OCI-LY3 (cell line): ENCODE data around the gene COL26A1.

Source experiments
- H2AFZ ChIP-seq: fragments of 200-600, 300-600 bp; shearing (Covaris generic); 2 replicates; pipeline ENCODE4 v1.6.0; 2014; ENCODE audit warnings: antibody characterized with exemption, low read depth, low read length
- H3K27ac ChIP-seq: fragments of 200-600, 300-600 bp; sonication (generic); 2 replicates; pipeline ENCODE4 v1.5.1; 2014; ENCODE audit warnings: mild to moderate bottlenecking, low read length, moderate library complexity, mixed read lengths
- H3K27me3 ChIP-seq: fragments of 200-600, 300-600 bp; sonication (generic); 2 replicates; pipeline ENCODE4 v1.6.1; 2014; ENCODE audit warnings: low read depth, low read length, mixed read lengths
- H3K36me3 ChIP-seq: fragments of 200-600, 300-600 bp; sonication (generic); replicated peaks from 2 replicates; pipeline ENCODE3; 2014; ENCODE audit warnings: low read depth, low read length, mixed read lengths
- H3K4me1 ChIP-seq: fragments of 300-600, 200-600 bp; sonication (generic); 2 replicates; pipeline ENCODE4 v1.6.1; 2014; ENCODE audit warnings: low read length, mixed read lengths
- H3K4me2 ChIP-seq: fragments of 200-600, 300-600 bp; sonication (generic); 2 replicates; pipeline ENCODE4 v1.6.1; 2014; ENCODE audit warnings: low read length, mixed read lengths
- H3K4me3 ChIP-seq: fragments of 300-600, 200-600 bp; sonication (generic); 2 replicates; pipeline ENCODE4 v1.5.1; 2014; ENCODE audit warnings: antibody characterized with exemption, mild to moderate bottlenecking, low read length, moderate library complexity
- H3K79me2 ChIP-seq: fragments of 300-600, 200-600 bp; shearing (Covaris generic); 2 replicates; pipeline ENCODE4 v1.6.1; 2014; ENCODE audit warnings: mild to moderate bottlenecking, low read length, mixed read lengths
- H3K9ac ChIP-seq: fragments of 300-600, 200-600 bp; shearing (Covaris generic); 2 replicates; pipeline ENCODE4 v1.6.0; 2014; ENCODE audit warnings: mild to moderate bottlenecking, low read length, moderate library complexity
- H3K9me3 ChIP-seq: fragments of 200-600, 300-600 bp; shearing (Covaris generic); 2 replicates; pipeline ENCODE4 v1.6.1; 2014; ENCODE audit warnings: low read length, mixed read lengths; ENCODE audit not compliant: insufficient read depth
- H4K20me1 ChIP-seq: fragments of 200-600, 300-600 bp; sonication (generic); 2 replicates; pipeline ENCODE4 v1.6.1; 2016; ENCODE audit warnings: low read length, mixed read lengths; ENCODE audit not compliant: insufficient read depth
- CTCF ChIP-seq: fragments of 200-600, 300-600 bp; sonication (generic); IDR thresholded peaks from 2 replicates; pipeline ENCODE4 v1.5.1; 2014; ENCODE audit warnings: antibody characterized with exemption, low read length, low read depth
- EZH2phosphoT487 ChIP-seq: fragments of 200-600 bp; shearing (Covaris generic); IDR thresholded peaks from 2 replicates; pipeline ENCODE4 v1.6.1; 2018; ENCODE audit warnings: antibody characterized with exemption, mixed run types, low read depth

The COL26A1 gene

GRCh38 chr7:101539784-101540183, 177.1 kb downstream of the COL26A1 start:
- Histone ChIP-seq H4K20me1 (no peaks in the 10 kb centered on the region), H3K4me1 (no peaks in the 10 kb centered on the region), H3K36me3 (no peaks in the 10 kb centered on the region), H2AFZ (no peak overlapping the region), H3K9me3 (no peaks in the 10 kb centered on the region), H3K9ac (no peak overlapping the region), H3K79me2 (no peaks in the 10 kb centered on the region), H3K27me3 (0 out of 2 replicates have a peak, but pooled peaks cover 4% of the 10 kb centered on the region), H3K27ac (no peak overlapping the region), H3K4me3 (no peak overlapping the region), H3K4me2 (no peak overlapping the region)
- TF ChIP-seq EZH2phosphoT487 = no peak
- TF ChIP-seq CTCF = no peak

GRCh38 chr7:101542527-101543241, 180.0 kb downstream of the COL26A1 start:
- no peak overlapping the region for H2AFZ ChIP-seq
- H4K20me1 ChIP-seq = no peaks in the 10 kb centered on the region
- no peak overlapping the region for H3K9ac ChIP-seq
- H3K27me3 ChIP-seq = no peaks in the 10 kb centered on the region
- peak overlapping the region; percentile 39 for H3K4me2 ChIP-seq
- H3K36me3 ChIP-seq = no peaks in the 10 kb centered on the region
- H3K4me3 ChIP-seq = peak overlapping the region; percentile 30; the same call in 1 of the 2 replicates
- H3K27ac ChIP-seq = no peak overlapping the region
- no peaks in the 10 kb centered on the region for H3K4me1 ChIP-seq
- TF ChIP-seq CTCF = peak; percentile 81
- no peak for TF ChIP-seq EZH2phosphoT487
- H3K79me2 ChIP-seq = no peaks in the 10 kb centered on the region
- H3K9me3 ChIP-seq = no peaks in the 10 kb centered on the region

GRCh38 chr7:101543242-101543766, 180.6 kb downstream of the COL26A1 start:
- Histone ChIP-seq H3K27ac (no peak overlapping the region), H3K4me3 (no peak overlapping the region), H3K4me1 (no peaks in the 10 kb centered on the region), H3K79me2 (no peaks in the 10 kb centered on the region), H3K9me3 (no peaks in the 10 kb centered on the region), H2AFZ (no peak overlapping the region), H4K20me1 (no peaks in the 10 kb centered on the region), H3K9ac (no peak overlapping the region), H3K4me2 (no peak overlapping the region), H3K27me3 (no peaks in the 10 kb centered on the region), H3K36me3 (no peaks in the 10 kb centered on the region)
- TF ChIP-seq CTCF (no peak), EZH2phosphoT487 (no peak)

GRCh38 chr7:101543846-101544245, 181.2 kb downstream of the COL26A1 start:
- no peak overlapping the region for H3K4me2 ChIP-seq
- H4K20me1 ChIP-seq = no peaks in the 10 kb centered on the region
- no peaks in the 10 kb centered on the region for H3K9me3 ChIP-seq
- H3K27me3 ChIP-seq = no peaks in the 10 kb centered on the region
- H2AFZ ChIP-seq = no peak overlapping the region
- TF ChIP-seq EZH2phosphoT487 (no peak), CTCF (no peak)
- no peaks in the 10 kb centered on the region for H3K36me3 ChIP-seq
- H3K9ac ChIP-seq = no peak overlapping the region
- no peaks in the 10 kb centered on the region for H3K4me1 ChIP-seq
- no peak overlapping the region for H3K27ac ChIP-seq
- H3K79me2 ChIP-seq = no peaks in the 10 kb centered on the region
- H3K4me3 ChIP-seq = no peak overlapping the region
